Trophoblast cell (in vitro differentiated cells and primary cell): ENCODE results near the gene PIP5K1B.

Source experiments
- DNase-seq, 2 donors: peaks; one replicate each; pipeline ENCODE4 v3.0.0-alpha.2; 2016
- H2AFZ ChIP-seq: 2 replicates; pipeline ENCODE4 v1.6.1; 2013; ENCODE audit warnings: low read length, moderate library complexity, mild to moderate bottlenecking; ENCODE audit not compliant: insufficient read depth, poor library complexity
- H2AK5ac ChIP-seq: 2 replicates; pipeline ENCODE4 v1.6.1; 2013; ENCODE audit warnings: mild to moderate bottlenecking, low read length
- H2BK120ac ChIP-seq: 2 replicates; pipeline ENCODE4 v1.6.1; 2013; ENCODE audit warnings: low read length, mild to moderate bottlenecking, moderate library complexity; ENCODE audit not compliant: insufficient read depth, poor library complexity
- H2BK12ac ChIP-seq: 2 replicates; pipeline ENCODE4 v1.6.1; 2013; ENCODE audit warnings: mild to moderate bottlenecking, low read length, moderate library complexity
- H2BK5ac ChIP-seq: 2 replicates; pipeline ENCODE4 v1.6.1; 2013; ENCODE audit warnings: low read length, low read depth, moderate library complexity, mild to moderate bottlenecking; ENCODE audit not compliant: poor library complexity
- H3K14ac ChIP-seq: 2 replicates; pipeline ENCODE4 v1.6.1; 2013; ENCODE audit warnings: mild to moderate bottlenecking, low read length
- H3K18ac ChIP-seq: 2 replicates; pipeline ENCODE4 v1.6.1; 2013; ENCODE audit warnings: mild to moderate bottlenecking, low read length
- H3K23ac ChIP-seq: 2 replicates; pipeline ENCODE4 v1.6.1; 2013; ENCODE audit warnings: low read length
- H3K27ac ChIP-seq: 2 replicates; pipeline ENCODE4 v1.5.1; 2013; ENCODE audit warnings: low read depth, mild to moderate bottlenecking, inconsistent platforms, low read length, moderate library complexity
- H3K27me3 ChIP-seq: 2 replicates; pipeline ENCODE4 v1.6.1; 2013; ENCODE audit warnings: inconsistent platforms, mild to moderate bottlenecking, low read length, moderate library complexity; ENCODE audit not compliant: insufficient read depth
- H3K36me3 ChIP-seq, 2 experiments: 1 replicate in 1 of 2; 2 replicates in 1 of 2; pipeline ENCODE4 v1.6.1; 2013; ENCODE audit warnings: low read length in 2 of 2, mild to moderate bottlenecking in 2 of 2, moderate library complexity in 1 of 2; ENCODE audit not compliant: insufficient read depth in 2 of 2, control insufficient read depth in 1 of 2
- H3K4ac ChIP-seq: 2 replicates; pipeline ENCODE4 v1.6.1; 2013; ENCODE audit warnings: low read depth, mild to moderate bottlenecking, low read length, moderate library complexity
- H3K4me1 ChIP-seq, 2 experiments: 1 replicate in 1 of 2; 2 replicates in 1 of 2; pipeline ENCODE4 v1.6.1; 2013; ENCODE audit warnings: low read length in 2 of 2, mild to moderate bottlenecking in 2 of 2, moderate library complexity in 1 of 2; ENCODE audit not compliant: insufficient read depth in 2 of 2, control insufficient read depth in 1 of 2
- H3K4me2 ChIP-seq: 2 replicates; pipeline ENCODE4 v1.6.1; 2013; ENCODE audit warnings: inconsistent platforms, mild to moderate bottlenecking, low read length, moderate library complexity
- H3K4me3 ChIP-seq: 2 replicates; pipeline ENCODE4 v1.5.1; 2013; ENCODE audit warnings: mild to moderate bottlenecking, low read depth, low read length, inconsistent platforms
- H3K79me1 ChIP-seq: one replicate; pipeline ENCODE4 v1.6.1; 2013; ENCODE audit warnings: low read length
- H3K79me2 ChIP-seq: 2 replicates; pipeline ENCODE4 v1.6.1; 2013; ENCODE audit warnings: low read length, mild to moderate bottlenecking; ENCODE audit not compliant: control insufficient read depth, insufficient read depth, poor library complexity
- H3K9ac ChIP-seq: 2 replicates; pipeline ENCODE4 v1.6.1; 2013; ENCODE audit warnings: mild to moderate bottlenecking, low read length
- H3K9me3 ChIP-seq: 2 replicates; pipeline ENCODE4 v1.6.1; 2013; ENCODE audit warnings: low read depth, mild to moderate bottlenecking, control low read depth, inconsistent platforms, low read length; ENCODE audit not compliant: insufficient read depth
- H4K12ac ChIP-seq: 2 replicates; pipeline ENCODE4 v1.6.1; 2013; ENCODE audit warnings: low read depth, mild to moderate bottlenecking, low read length, moderate library complexity
- H4K8ac ChIP-seq: 2 replicates; pipeline ENCODE4 v1.6.1; 2013; ENCODE audit warnings: low read depth, mild to moderate bottlenecking, low read length, moderate library complexity
- H4K91ac ChIP-seq: one replicate; pipeline ENCODE4 v1.6.1; 2013; ENCODE audit warnings: low read depth, mild to moderate bottlenecking, low read length, moderate library complexity
- WGBS: extraction: QIAGEN DNeasy Blood & Tissue Kit; methylation state at CpG from one replicate; pipeline ENCODE4 v1.1.7; 2013; ENCODE audit warnings: missing lambda C conversion rate; ENCODE audit not compliant: insufficient read length, insufficient coverage; ENCODE audit errors: extremely low coverage; 5-methylcytosine and 5-hydroxymethylcytosine counted together

The PIP5K1B gene

DNA sequence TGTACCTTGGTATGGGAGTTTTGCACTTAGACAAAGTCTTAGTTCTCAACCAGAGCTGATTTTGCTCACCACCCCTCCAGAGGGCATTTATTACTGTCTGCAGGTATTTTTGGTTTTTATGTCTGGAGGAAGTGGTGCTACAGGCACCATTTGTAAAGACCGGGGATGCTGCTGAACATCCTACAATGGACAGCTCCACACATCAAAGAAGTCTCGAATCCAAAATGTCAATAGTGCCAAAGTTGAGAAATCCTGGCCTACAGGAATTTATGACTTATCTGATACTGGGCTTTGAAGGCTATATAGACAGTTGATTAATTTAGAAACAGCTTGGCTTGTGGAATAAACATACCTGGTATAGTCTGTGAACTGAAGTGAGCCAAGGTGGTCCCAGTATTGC, 137.5 kb downstream of the PIP5K1B start:
- DNase-seq = no peak
- no peaks in the 10 kb centered on the region for H3K9me3 ChIP-seq
- no peak overlapping the region for H2AFZ ChIP-seq
- H3K9ac ChIP-seq = no peak overlapping the region
- no peak overlapping the region for H2AK5ac ChIP-seq
- H3K79me1 ChIP-seq = no peaks in the 10 kb centered on the region
- no peak overlapping the region for H3K23ac ChIP-seq
- no peak overlapping the region for H3K27ac ChIP-seq
- H3K18ac ChIP-seq = no peak overlapping the region
- no peak overlapping the region for H2BK12ac ChIP-seq
- no peaks in the 10 kb centered on the region for H3K36me3 ChIP-seq
- no peak overlapping the region for H4K12ac ChIP-seq
- no peak overlapping the region for H3K4me3 ChIP-seq
- H3K4ac ChIP-seq = no peak overlapping the region
- H3K14ac ChIP-seq = no peak overlapping the region
- no peak overlapping the region for H4K8ac ChIP-seq
- no peak overlapping the region for H2BK5ac ChIP-seq
- no peak overlapping the region for H2BK120ac ChIP-seq
- no peak overlapping the region for H4K91ac ChIP-seq
- H3K79me2 ChIP-seq = no peaks in the 10 kb centered on the region
- H3K4me2 ChIP-seq = no peak overlapping the region
- H3K27me3 ChIP-seq = no peaks in the 10 kb centered on the region
- H3K4me1 ChIP-seq = no peaks in the 10 kb centered on the region
- no CpG with 5 or more reads among the region's 2 CpGs for WGBS

GRCh38 chr9:68843239-68843638, 138.2 kb downstream of the PIP5K1B start:
- H3K9ac ChIP-seq = no peak overlapping the region
- no peak overlapping the region for H2BK5ac ChIP-seq
- H3K79me1 ChIP-seq = no peaks in the 10 kb centered on the region
- no peak overlapping the region for H3K23ac ChIP-seq
- H3K27ac ChIP-seq = no peak overlapping the region
- H3K14ac ChIP-seq = no peak overlapping the region
- no peak overlapping the region for H2AK5ac ChIP-seq
- H4K91ac ChIP-seq = no peak overlapping the region
- no CpG with 5 or more reads among the region's 3 CpGs for WGBS
- no peak overlapping the region for H2AFZ ChIP-seq
- no peak overlapping the region for H3K4me2 ChIP-seq
- no peak overlapping the region for H3K4me3 ChIP-seq
- no peak overlapping the region for H4K12ac ChIP-seq
- no peak overlapping the region for H3K4ac ChIP-seq
- no peak overlapping the region for H3K18ac ChIP-seq
- H4K8ac ChIP-seq = no peak overlapping the region
- H3K79me2 ChIP-seq = no peaks in the 10 kb centered on the region
- H3K36me3 ChIP-seq = no peaks in the 10 kb centered on the region
- H2BK120ac ChIP-seq = no peak overlapping the region
- no peak overlapping the region for H2BK12ac ChIP-seq
- H3K9me3 ChIP-seq = no peaks in the 10 kb centered on the region
- DNase-seq = no peak
- H3K27me3 ChIP-seq = no peaks in the 10 kb centered on the region
- H3K4me1 ChIP-seq = no peaks in the 10 kb centered on the region

DNA sequence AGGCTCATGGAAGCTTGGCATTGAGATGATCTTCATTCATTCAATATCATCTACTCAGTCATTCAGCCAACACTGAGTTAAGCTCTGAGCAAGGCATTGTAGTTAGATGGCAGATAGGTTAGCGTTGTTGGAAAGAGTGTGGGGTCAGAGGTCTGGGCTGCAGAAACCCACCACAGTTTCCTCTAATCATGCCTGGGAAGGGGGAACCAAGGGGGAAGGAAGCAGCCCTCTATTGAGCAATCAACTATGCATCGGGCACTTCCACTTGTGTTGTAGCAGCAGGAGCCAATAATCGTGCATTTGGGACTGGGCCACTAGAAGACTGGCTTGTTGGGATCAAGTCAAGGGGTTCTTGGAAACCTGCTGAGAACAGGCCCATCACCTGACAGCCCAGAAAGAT, 139.1 kb downstream of the PIP5K1B start:
- H2AFZ ChIP-seq = no peak overlapping the region
- WGBS = no CpG with 5 or more reads among the region's 3 CpGs

GRCh38 chr9:68844631-68845612, 139.9 kb downstream of the PIP5K1B start:
- Histone ChIP-seq H3K18ac (no peak overlapping the region), H4K12ac (no peak overlapping the region), H2BK5ac (no peak overlapping the region), H3K23ac (no peak overlapping the region), H3K36me3 (no peaks in the 10 kb centered on the region), H3K4me1 (no peaks in the 10 kb centered on the region), H3K79me2 (no peaks in the 10 kb centered on the region), H2AK5ac (no peak overlapping the region), H2AFZ (no peak overlapping the region), H3K4me2 (no peak overlapping the region), H4K91ac (no peak overlapping the region), H3K79me1 (no peaks in the 10 kb centered on the region), H2BK12ac (no peak overlapping the region), H3K4ac (no peak overlapping the region), H3K27ac (no peak overlapping the region), H3K27me3 (no peaks in the 10 kb centered on the region), H4K8ac (no peak overlapping the region), H3K4me3 (no peak overlapping the region), H3K9me3 (no peaks in the 10 kb centered on the region), H3K9ac (no peak overlapping the region), H3K14ac (no peak overlapping the region), H2BK120ac (no peak overlapping the region)
- WGBS = no CpG with 5 or more reads among the region's 13 CpGs
- peak; percentile 29 to 79 for DNase-seq

More for the DNA sequence above, 139.1 kb downstream of the PIP5K1B start:
- Histone ChIP-seq H3K4ac (no peak overlapping the region), H3K9me3 (no peaks in the 10 kb centered on the region), H3K79me2 (no peaks in the 10 kb centered on the region), H4K8ac (no peak overlapping the region), H3K23ac (no peak overlapping the region), H4K12ac (no peak overlapping the region), H2AK5ac (no peak overlapping the region), H3K27me3 (no peaks in the 10 kb centered on the region), H3K4me2 (no peak overlapping the region), H3K36me3 (no peaks in the 10 kb centered on the region), H3K4me1 (no peaks in the 10 kb centered on the region), H2BK12ac (no peak overlapping the region), H3K4me3 (no peak overlapping the region), H3K9ac (no peak overlapping the region), H3K27ac (no peak overlapping the region), H2BK120ac (no peak overlapping the region), H3K18ac (no peak overlapping the region), H4K91ac (no peak overlapping the region), H2BK5ac (no peak overlapping the region), H3K14ac (no peak overlapping the region), H3K79me1 (no peaks in the 10 kb centered on the region)
- no peak for DNase-seq
